Keratinocyte (primary cell): Measurements from ENCODE around the gene CD81. TPM values are rescaled to one million over a fixed set of nuclear protein-coding genes. Genes with fewer than 3 reads are reported as not detected.

ENCODE experiments used
- DNase-seq: peaks from one replicate; pipeline ENCODE4 v3.0.0-alpha.2; 2011; ENCODE audit warnings: low read depth, missing footprints, low spot score
- FAIRE-seq: peaks from 2 replicates; lab custom pipeline; 2011; peaks lifted over from hg19 to GRCh38; lab: Jason Lieb, UNC
- H2AFZ ChIP-seq: 2 replicates; pipeline ENCODE4 v1.6.0; 2012; ENCODE audit warnings: low read length, control low read depth, inconsistent platforms; ENCODE audit not compliant: control insufficient read depth
- H3K27ac ChIP-seq: 2 replicates; pipeline ENCODE4 v1.5.1; 2011; ENCODE audit warnings: low read length; ENCODE audit not compliant: control insufficient read depth, insufficient read depth
- H3K27me3 ChIP-seq: 3 replicates; pipeline ENCODE4 v1.6.0; 2011; ENCODE audit warnings: low read length; ENCODE audit not compliant: control insufficient read depth, insufficient read depth; ENCODE audit errors: extremely low read depth
- H3K36me3 ChIP-seq, 2 experiments: 2 replicates in 1 of 2; 3 replicates in 1 of 2; pipeline ENCODE4 v1.5.1; 2011; ENCODE audit warnings: low read length in 2 of 2, mild to moderate bottlenecking in 1 of 2; ENCODE audit not compliant: control insufficient read depth in 2 of 2, insufficient read depth in 2 of 2; ENCODE audit errors: extremely low read depth in 1 of 2
- H3K4me1 ChIP-seq: 3 replicates; pipeline ENCODE4 v1.5.1; 2011; ENCODE audit warnings: low read length; ENCODE audit not compliant: control insufficient read depth, insufficient read depth; ENCODE audit errors: extremely low read depth
- H3K4me2 ChIP-seq: 3 replicates; pipeline ENCODE4 v1.6.0; 2011; ENCODE audit warnings: low read depth, low read length; ENCODE audit not compliant: control insufficient read depth, insufficient read depth; ENCODE audit errors: extremely low read depth
- H3K4me3 ChIP-seq, 3 experiments: fragments of 200-600 bp in 1 of 3; sonication (generic) in 1 of 3; 2 replicates in 2 of 3; 3 replicates in 1 of 3; pipeline ENCODE4 v1.5.1; 2011 to 2016; ENCODE audit warnings: low read length in 3 of 3, mild to moderate bottlenecking in 3 of 3, control low read depth in 2 of 3, inconsistent platforms in 1 of 3, low read depth in 1 of 3, mixed read lengths in 1 of 3, mixed run types in 1 of 3, moderate library complexity in 1 of 3; ENCODE audit not compliant: control insufficient read depth in 2 of 3, insufficient read depth in 2 of 3; ENCODE audit errors: extremely low read depth in 1 of 3
- H3K79me2 ChIP-seq: 2 replicates; pipeline ENCODE4 v1.6.0; 2012; ENCODE audit warnings: low read length; ENCODE audit not compliant: control insufficient read depth, insufficient read depth
- H3K9ac ChIP-seq: 3 replicates; pipeline ENCODE4 v1.6.0; 2011; ENCODE audit warnings: low read length; ENCODE audit not compliant: control insufficient read depth, insufficient read depth; ENCODE audit errors: extremely low read depth
- H3K9me1 ChIP-seq: 3 replicates; pipeline ENCODE4 v1.6.0; 2011; ENCODE audit warnings: low read length; ENCODE audit not compliant: control insufficient read depth, insufficient read depth; ENCODE audit errors: extremely low read depth
- H3K9me3 ChIP-seq: 2 replicates; pipeline ENCODE4 v1.5.1; 2012; ENCODE audit warnings: low read depth, low read length; ENCODE audit not compliant: control insufficient read depth
- H4K20me1 ChIP-seq: 3 replicates; pipeline ENCODE4 v1.6.0; 2011; ENCODE audit warnings: low read length; ENCODE audit not compliant: control insufficient read depth, insufficient read depth; ENCODE audit errors: extremely low read depth
- CTCF ChIP-seq, 3 experiments: IDR thresholded peaks in 1 of 3; conservative IDR thresholded peaks in 1 of 3; optimal IDR thresholded peaks in 1 of 3; 2 replicates in 2 of 3; 3 replicates in 1 of 3; pipeline versions ENCODE3 to v1.5.1; 2011; ENCODE audit warnings: low read length in 3 of 3, mild to moderate bottlenecking in 3 of 3, moderate library complexity in 2 of 3, control low read depth in 1 of 3, inconsistent platforms in 1 of 3; ENCODE audit not compliant: insufficient read depth in 2 of 3; ENCODE audit errors: extremely low read depth in 1 of 3
- EZH2 ChIP-seq: IDR thresholded peaks from one replicate; pipeline ENCODE4 v1.6.1; 2012; ENCODE audit warnings: inconsistent platforms, mild to moderate bottlenecking, low read length, moderate library complexity
- dilution Hi-C: fragments of 300-500 bp; cut with MboI; formaldehyde crosslinking; loops from one replicate; pipeline ENCODE4 v1.7.0; 2020; ENCODE audit warnings: low sequenced_read_pairs; ENCODE audit not compliant: extremely low pct_ligation_motif_present
- polyA plus RNA-seq, 5 experiments: library from polyadenylated mRNA; depleted of rRNA in 3 of 5; stranded (reverse) in 3 of 5; stranded (forward) in 1 of 5; unstranded in 1 of 5; fragments of >200 nt; gene quantifications; 1 replicate in 1 of 5; 2 replicates in 3 of 5; 3 replicates in 1 of 5; pipeline versions ENCODE4 v1.2.1 to v1.2.3, GENCODE V29; 2011 to 2012; ENCODE audit warnings: missing spikeins in 2 of 5, low read depth in 1 of 5, low replicate concordance in 1 of 5

CD81 gene
- polyA plus RNA-seq, 1 donor (not counting 4 experiments of a cell fraction or from before 2014, with no cell fraction given), result 194 TPM

- Histone ChIP-seq H2AFZ (no peak overlapping the region), H3K9ac (no peak overlapping the region), H3K79me2 (no peaks in the 10 kb centered on the region), H3K4me1 (no peaks in the 10 kb centered on the region), H3K27me3 (no peaks in the 10 kb centered on the region), H3K36me3 (no peaks in the 10 kb centered on the region), H3K9me3 (peaks cover 3% of the 10 kb centered on the region), H3K9me1 (no peaks in the 10 kb centered on the region), H4K20me1 (no peaks in the 10 kb centered on the region), H3K4me2 (no peak overlapping the region), H3K27ac (no peak overlapping the region), H3K4me3 (no peak overlapping the region)
- no peak for DNase-seq
- dilution Hi-C loops, result no loop called here
- FAIRE-seq, result no peak
- TF ChIP-seq CTCF (optimal IDR thresholded peaks at IDR 0.05 in 1 of 3, IDR thresholded peaks at IDR 0.05 in 1 of 3, conservative IDR thresholded peaks at IDR 0.05 in 1 of 3; ENCODE audit: extremely low read depth in 1 of 3, insufficient read depth in 2 of 3, low read length in 3 of 3) (no peak), EZH2 (no peak)
Observed at GRCh38 chr11:2348986-2349385, 28.1 kb upstream of the CD81 start.

- FAIRE-seq, result no peak
- H4K20me1 ChIP-seq, result no peaks in the 10 kb centered on the region
- no peak for TF ChIP-seq EZH2
- no peak for TF ChIP-seq CTCF (optimal IDR thresholded peaks at IDR 0.05 in 1 of 3, IDR thresholded peaks at IDR 0.05 in 1 of 3, conservative IDR thresholded peaks at IDR 0.05 in 1 of 3; ENCODE audit: extremely low read depth in 1 of 3, insufficient read depth in 2 of 3, low read length in 3 of 3)
- dilution Hi-C loops, result no loop called here
- no peaks in the 10 kb centered on the region for H3K79me2 ChIP-seq
- DNase-seq, result no peak
- no peaks in the 10 kb centered on the region for H3K9me1 ChIP-seq
- no peak overlapping the region for H3K27ac ChIP-seq
- no peaks in the 10 kb centered on the region for H3K4me1 ChIP-seq
- H3K27me3 ChIP-seq, result no peaks in the 10 kb centered on the region
- no peak overlapping the region for H3K9ac ChIP-seq
- H3K36me3 ChIP-seq, result no peaks in the 10 kb centered on the region
- H3K4me3 ChIP-seq, result no peak overlapping the region
- no peak overlapping the region for H3K4me2 ChIP-seq
- H2AFZ ChIP-seq, result no peak overlapping the region
- peaks cover 3% of the 10 kb centered on the region for H3K9me3 ChIP-seq
Observed at GRCh38 chr11:2351701-2352100, 25.4 kb upstream of the CD81 start.
